ENCODE measurements around the gene SLC7A11.

SLC7A11 gene

GRCh38 chr4:138161351-138161750 is 80.8 kb downstream of the SLC7A11 start:
- DNase-seq (ENCODE audit: low read depth), result no peak

GRCh38 chr4:138158746-138159297 is 83.3 kb downstream of the SLC7A11 start:
- DNase-seq (ENCODE audit: low read depth), result no peak

GRCh38 chr4:138140879-138141278 is 101.3 kb downstream of the SLC7A11 start:
- DNase-seq (ENCODE audit: low read depth), result no peak

GRCh38 chr4:138138774-138139173 is 103.4 kb downstream of the SLC7A11 start:
- DNase-seq (ENCODE audit: low read depth), result no peak

- no peak for DNase-seq (ENCODE audit: low read depth)
Measured at GRCh38 chr4:138135610-138136009, 106.5 kb downstream of the SLC7A11 start.

GRCh38 chr4:138118270-138118669 is 123.9 kb downstream of the SLC7A11 start:
- no peak for DNase-seq (ENCODE audit: low read depth)

- DNase-seq (ENCODE audit: low read depth), result no peak
Measured at GRCh38 chr4:138115053-138115452, 127.1 kb downstream of the SLC7A11 start.

GRCh38 chr4:138114434-138114833 is 127.7 kb downstream of the SLC7A11 start:
- no peak for DNase-seq (ENCODE audit: low read depth)

Data from activated T-cell treated with anti-CD3 and anti-CD28 coated beads for 48 hours (primary cell).